SK-N-SH treated with all-trans-retinoic acid at 6 μM for 48 hours (cell line): ENCODE data around the gene GSS.
"Not testable (repeated sequence)": the region's sequence is repeated elsewhere in the genome, so short reads cannot be mapped to it uniquely, and the experiment has no call there.

Experiments used
- ATAC-seq: fragments of 200-7000 bp; cut with Tn5 transposase; 3 replicates; pipeline ENCODE4 v1.9.1; 2020; ENCODE audit warnings: mild to moderate bottlenecking, moderate library complexity
- ARNTL ChIP-seq: fragments of 450-650 bp; formaldehyde crosslinking; IDR thresholded peaks from 2 replicates; pipeline ENCODE4 v1.5.0; 2020; ENCODE audit warnings: low read depth, mild to moderate bottlenecking, moderate library complexity, borderline replicate concordance
- BACH2 ChIP-seq: fragments of 250-450 bp; sonication (Bioruptor Pico); IDR thresholded peaks from 2 replicates; pipeline ENCODE4 v1.9.0; 2021; ENCODE audit warnings: mild to moderate bottlenecking, borderline replicate concordance
- CREB5 ChIP-seq: fragments of 250-450 bp; sonication (Bioruptor Pico); IDR thresholded peaks from 2 replicates; pipeline ENCODE4 v1.5.1; 2020; ENCODE audit warnings: low read depth, mild to moderate bottlenecking, moderate library complexity
- ESRRG ChIP-seq: fragments of 250-450 bp; sonication (Bioruptor Pico); IDR thresholded peaks from 2 replicates; pipeline ENCODE4 v1.6.1; 2021; ENCODE audit warnings: mild to moderate bottlenecking
- GLIS3 ChIP-seq: fragments of 250-450 bp; sonication (Bioruptor Pico); IDR thresholded peaks from 2 replicates; pipeline ENCODE4 v1.5.0; 2020; ENCODE audit warnings: mild to moderate bottlenecking, moderate library complexity
- ISL1 ChIP-seq: fragments of 250-450 bp; sonication (Bioruptor Pico); IDR thresholded peaks from 2 replicates; pipeline ENCODE4 v2.1.2; 2022; ENCODE audit warnings: mild to moderate bottlenecking, moderate library complexity
- OSR1 ChIP-seq: fragments of 250-450 bp; sonication (Bioruptor Pico); IDR thresholded peaks from 2 replicates; pipeline ENCODE4 v1.8.0; 2022; ENCODE audit warnings: moderate library complexity, mild to moderate bottlenecking, inconsistent platforms
- PATZ1 ChIP-seq: fragments of 250-450 bp; sonication (Bioruptor Pico); IDR thresholded peaks from 2 replicates; pipeline ENCODE4 v1.8.0; 2020; ENCODE audit warnings: mild to moderate bottlenecking, moderate library complexity, borderline replicate concordance
- POU6F1 ChIP-seq: fragments of 250-450 bp; sonication (Bioruptor Pico); IDR thresholded peaks from 2 replicates; pipeline ENCODE4 v1.8.0; 2021; ENCODE audit warnings: low read depth, mild to moderate bottlenecking, moderate library complexity, borderline replicate concordance
- PPARA ChIP-seq: fragments of 250-450 bp; sonication (Bioruptor Pico); IDR thresholded peaks from 2 replicates; pipeline ENCODE4 v1.5.0; 2020; ENCODE audit warnings: mild to moderate bottlenecking, borderline replicate concordance
- RARB ChIP-seq: fragments of 250-450 bp; sonication (Bioruptor Pico); IDR thresholded peaks from 2 replicates; pipeline ENCODE4 v1.8.0; 2021; ENCODE audit warnings: mild to moderate bottlenecking, moderate library complexity
- SNAI2 ChIP-seq: fragments of 250-450 bp; sonication (Bioruptor Pico); IDR thresholded peaks from 2 replicates; pipeline ENCODE4 v1.5.0; 2020; ENCODE audit warnings: mild to moderate bottlenecking, moderate library complexity
- TCF4 ChIP-seq: fragments of 250-450 bp; sonication (Bioruptor Pico); IDR thresholded peaks from 2 replicates; pipeline ENCODE4 v1.8.0; 2021; ENCODE audit warnings: mild to moderate bottlenecking, moderate library complexity, borderline replicate concordance
- TOX ChIP-seq: fragments of 250-450 bp; sonication (Bioruptor Pico); IDR thresholded peaks from 2 replicates; pipeline ENCODE4 v1.8.0; 2021; ENCODE audit warnings: mild to moderate bottlenecking, moderate library complexity, borderline replicate concordance
- TSHZ2 ChIP-seq: fragments of 250-450 bp; sonication (Bioruptor Pico); IDR thresholded peaks from 2 replicates; pipeline ENCODE4 v1.5.0; 2020; ENCODE audit warnings: mild to moderate bottlenecking, moderate library complexity
- ZC3H10 ChIP-seq: fragments of 250-450 bp; sonication (Bioruptor Pico); IDR thresholded peaks from 2 replicates; pipeline ENCODE4 v1.5.1; 2021; ENCODE audit warnings: mild to moderate bottlenecking, moderate library complexity
- ZFP3 ChIP-seq: fragments of 250-450 bp; sonication (Bioruptor Pico); IDR thresholded peaks from 2 replicates; pipeline ENCODE4 v1.5.0; 2020; ENCODE audit warnings: mild to moderate bottlenecking, moderate library complexity
- ZFP30 ChIP-seq: fragments of 450-650 bp; formaldehyde crosslinking; IDR thresholded peaks from 2 replicates; pipeline ENCODE4 v1.5.0; 2022; ENCODE audit warnings: mild to moderate bottlenecking, moderate library complexity
- ZNF565 ChIP-seq: fragments of 450-650 bp; formaldehyde crosslinking; conservative IDR thresholded peaks from 2 replicates; pipeline ENCODE4 v1.5.0; 2020; ENCODE audit warnings: low read depth, mild to moderate bottlenecking, moderate library complexity
- ZNF70 ChIP-seq: fragments of 450-650 bp; formaldehyde crosslinking; IDR thresholded peaks from 2 replicates; pipeline ENCODE4 v1.5.0; 2020; ENCODE audit warnings: mild to moderate bottlenecking, moderate library complexity
- ZNF8 ChIP-seq: fragments of 450-650 bp; formaldehyde crosslinking; IDR thresholded peaks from 2 replicates; pipeline ENCODE4 v1.5.0; 2020; ENCODE audit warnings: mild to moderate bottlenecking, moderate library complexity

GSS gene

GRCh38 chr20:34915749-34916455, 39.7 kb downstream of the GSS start (continued):
- no peak for TF ChIP-seq ZNF70 (CRISPR knock-in tag)
- TF ChIP-seq TOX: no peak
- no peak for TF ChIP-seq ISL1 (CRISPR knock-in tag)
- TF ChIP-seq ZFP30: no peak
- TF ChIP-seq, all 23 proteins: peak for 0

- no peak for ATAC-seq
- TF ChIP-seq BACH2 (CRISPR knock-in tag) (no peak), TCF4 (CRISPR knock-in tag) (no peak), ARNTL (CRISPR knock-in tag) (no peak), GLIS3 (CRISPR knock-in tag) (no peak), POU6F1 (CRISPR knock-in tag) (no peak), ZC3H10 (CRISPR knock-in tag) (no peak), ESRRG (CRISPR knock-in tag) (no peak), ZNF8 (CRISPR knock-in tag) (no peak), ZNF565 (CRISPR knock-in tag) (no peak), TOX (no peak), OSR1 (CRISPR knock-in tag) (no peak)
Measured at GRCh38 chr20:34915131-34915530, 40.5 kb downstream of the GSS start.

- TF ChIP-seq OSR1 (CRISPR knock-in tag) (no peak), ISL1 (CRISPR knock-in tag) (peak; percentile 46; the same call in 1 of the 2 replicates), ZFP3 (CRISPR knock-in tag) (0 out of 2 replicates have a peak, but pooled peaks have one; percentile 51)
- ATAC-seq: peak; percentile 97
Measured at GRCh38 chr20:34907616-34908469, 47.8 kb downstream of the GSS start.

GRCh38 chr20:34904202-34904621, 51.4 kb downstream of the GSS start:
- no peak for TF ChIP-seq SNAI2 (CRISPR knock-in tag)
- no peak for TF ChIP-seq ARNTL (CRISPR knock-in tag)
- TF ChIP-seq PPARA (CRISPR knock-in tag): no peak
- ATAC-seq: no peak

- ATAC-seq: not testable (repeated sequence)
Measured at GRCh38 chr20:34898731-34899130, 56.9 kb downstream of the GSS start.

GRCh38 chr20:34898129-34898528, 57.5 kb downstream of the GSS start:
- not testable (repeated sequence) for ATAC-seq

GRCh38 chr20:34896086-34896621, 59.5 kb downstream of the GSS start:
- no peak for TF ChIP-seq ISL1 (CRISPR knock-in tag)
- no peak for TF ChIP-seq ZNF70 (CRISPR knock-in tag)
- TF ChIP-seq RARB (CRISPR knock-in tag): no peak
- no peak for TF ChIP-seq ESRRG (CRISPR knock-in tag)
- no peak for TF ChIP-seq CREB5 (CRISPR knock-in tag)
- TF ChIP-seq TSHZ2 (CRISPR knock-in tag): no peak
- TF ChIP-seq PATZ1: no peak
- no peak for TF ChIP-seq PPARA (CRISPR knock-in tag)
- no peak for TF ChIP-seq BACH2 (CRISPR knock-in tag)
- peak; percentile 80 for ATAC-seq
